ENCODE results near the gene CT47C1.
A peak's percentile ranks its signal among the peaks of the same experiment; 100 is the strongest.
"Not testable (repeated sequence)": the region's sequence is repeated elsewhere in the genome, so short reads cannot be mapped to it uniquely, and the experiment has no call there.

CT47C1 gene

DNA sequence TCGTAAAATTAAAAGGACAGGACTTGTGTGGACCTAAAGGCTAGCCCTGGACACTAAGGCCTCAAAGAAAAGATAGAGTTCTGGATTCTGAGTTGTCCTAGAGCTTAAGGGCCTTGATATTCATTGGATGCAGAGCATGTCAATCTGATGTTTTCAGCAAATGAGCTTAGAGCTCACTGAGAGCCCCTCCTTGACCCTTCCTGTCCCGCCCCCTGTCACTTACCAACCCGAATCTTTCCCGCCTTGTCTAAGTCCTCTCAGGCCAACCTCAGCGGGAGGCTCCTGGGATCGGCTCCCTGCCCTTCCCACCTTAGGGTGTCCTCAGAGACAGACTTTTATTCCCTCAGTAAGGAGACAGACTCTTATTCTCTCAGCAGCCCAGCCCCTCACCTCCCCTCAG, at the start of gene CT47C1:
Gene CT47C1 (plus strand): TSS at position 250 of the 400 bp plus-strand sequence. CDS start 233 bp downstream, outside the sequence.
- no peak for DNase-seq (ENCODE audit: low read depth in 2 of 2)

DNA sequence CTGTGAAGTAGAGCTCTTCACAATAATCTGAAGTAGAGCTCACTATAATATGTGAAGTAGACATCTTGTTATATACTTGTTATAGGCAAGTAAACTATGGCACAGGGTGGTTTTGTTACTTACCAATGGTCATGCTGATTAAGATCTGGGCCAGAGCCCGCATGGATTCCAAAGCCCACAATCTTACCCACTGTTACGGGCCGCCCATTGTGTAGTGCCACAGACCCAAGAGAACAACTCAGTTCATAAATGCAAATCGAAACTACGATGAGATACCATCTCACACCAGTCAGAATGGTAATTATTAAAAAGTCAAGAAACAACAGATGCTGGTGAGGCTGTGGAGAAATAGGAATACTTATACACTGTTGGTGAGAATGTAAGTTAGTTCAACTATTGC, 46.9 kb upstream of the CT47C1 start:
- no peak for DNase-seq (ENCODE audit: low read depth in 2 of 2)

- DNase-seq (ENCODE audit: low read depth in 2 of 2), result not testable (repeated sequence)
Measured at GRCh38 chrX:119026344-119026743, 46.4 kb upstream of the CT47C1 start.

- DNase-seq (ENCODE audit: low read depth in 2 of 2), result not testable (repeated sequence)
Measured at GRCh38 chrX:119027960-119028732, 44.6 kb upstream of the CT47C1 start.

- DNase-seq (ENCODE audit: low read depth in 2 of 2), result no peak
Measured at GRCh38 chrX:119028733-119029330, 44.0 kb upstream of the CT47C1 start.

GRCh38 chrX:119029656-119030055, 43.1 kb upstream of the CT47C1 start:
- not testable (repeated sequence) for DNase-seq (ENCODE audit: low read depth in 2 of 2)

GRCh38 chrX:119030990-119031389, 41.8 kb upstream of the CT47C1 start:
- DNase-seq (ENCODE audit: low read depth in 2 of 2), result no peak

GRCh38 chrX:119036107-119037029, 36.4 kb upstream of the CT47C1 start:
- DNase-seq (ENCODE audit: low read depth in 2 of 2), result no peak

DNA sequence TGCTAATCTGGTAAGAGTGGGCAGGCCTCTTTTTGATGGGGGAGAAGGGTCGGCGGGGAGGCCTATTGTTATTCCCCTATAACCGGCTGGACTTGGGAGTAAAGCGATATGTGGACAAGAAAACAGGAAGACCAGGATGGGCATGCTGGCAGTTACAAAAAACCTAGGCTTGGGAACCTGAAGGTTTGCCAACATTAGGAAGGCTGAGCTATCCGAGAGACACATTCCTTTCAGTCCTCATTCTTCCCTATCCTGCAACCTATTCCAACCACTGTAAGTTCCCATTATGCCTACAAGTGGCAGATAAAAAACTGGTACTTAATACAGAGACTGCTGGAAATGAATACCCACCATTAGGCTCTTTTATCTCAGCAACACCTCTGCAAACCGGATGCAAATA, 32.4 kb upstream of the CT47C1 start:
- no peak for DNase-seq (ENCODE audit: low read depth in 2 of 2)

- DNase-seq (ENCODE audit: low read depth in 2 of 2), result no peak
Measured at GRCh38 chrX:119041175-119041574, 31.6 kb upstream of the CT47C1 start.

GRCh38 chrX:119042040-119042439, 30.8 kb upstream of the CT47C1 start:
- DNase-seq (ENCODE audit: low read depth in 2 of 2), result no peak

DNA sequence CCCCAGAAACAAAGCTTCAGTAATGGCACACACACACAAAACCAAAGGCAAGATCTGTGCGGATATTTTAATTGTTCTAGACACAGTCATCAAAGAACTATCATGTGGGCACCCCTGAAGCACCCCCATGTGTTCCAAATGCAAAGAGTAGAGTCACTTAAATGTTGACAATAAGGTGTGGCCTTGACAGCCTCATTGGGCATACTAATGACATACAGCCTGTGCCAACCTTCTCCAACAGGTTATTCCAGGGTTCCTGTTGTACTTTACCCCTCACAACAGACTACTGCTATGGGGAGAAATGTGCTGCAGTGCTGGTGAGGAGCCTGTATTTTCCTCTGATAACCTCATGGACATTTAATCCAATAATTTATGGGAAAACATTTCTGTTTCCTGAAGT, 29.8 kb upstream of the CT47C1 start:
- DNase-seq (ENCODE audit: low read depth in 2 of 2), result no peak

GRCh38 chrX:119045884-119046283, 26.9 kb upstream of the CT47C1 start:
- no peak for DNase-seq (ENCODE audit: low read depth in 2 of 2)

GRCh38 chrX:119055687-119056086, 17.1 kb upstream of the CT47C1 start:
- no peak for DNase-seq (ENCODE audit: low read depth in 2 of 2)

DNA sequence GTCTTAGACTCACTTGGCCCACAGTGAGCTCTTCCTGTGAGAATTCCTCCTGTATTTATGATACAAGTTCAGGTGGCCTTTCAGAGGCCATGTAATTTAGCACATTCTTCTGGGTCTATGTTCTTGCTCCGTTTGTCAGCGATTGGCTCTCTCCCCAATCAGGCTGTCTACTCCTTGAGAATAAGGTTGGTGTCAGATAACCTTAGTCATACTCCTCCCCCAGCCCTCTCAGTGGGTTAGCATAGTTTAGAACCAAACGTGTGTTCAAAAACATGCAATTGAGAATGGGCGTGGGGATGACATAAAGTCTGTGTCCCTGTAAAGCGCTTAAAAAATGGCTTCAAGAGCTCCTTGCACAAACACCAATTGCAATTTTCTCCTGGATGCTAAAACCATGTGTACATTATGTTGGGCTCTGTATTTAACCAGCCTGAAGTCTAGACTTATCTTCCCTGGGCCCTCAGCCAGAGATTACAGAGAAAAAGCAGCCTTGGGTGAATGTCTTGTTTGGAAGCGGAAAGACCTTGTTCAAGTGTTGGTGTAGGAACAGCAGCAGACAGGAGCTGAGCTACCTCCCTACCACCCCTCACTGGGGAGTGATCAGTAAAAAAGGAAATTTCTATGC, 9.9 kb upstream of the CT47C1 start:
- DNase-seq (ENCODE audit: low read depth in 2 of 2), result no peak

DNA sequence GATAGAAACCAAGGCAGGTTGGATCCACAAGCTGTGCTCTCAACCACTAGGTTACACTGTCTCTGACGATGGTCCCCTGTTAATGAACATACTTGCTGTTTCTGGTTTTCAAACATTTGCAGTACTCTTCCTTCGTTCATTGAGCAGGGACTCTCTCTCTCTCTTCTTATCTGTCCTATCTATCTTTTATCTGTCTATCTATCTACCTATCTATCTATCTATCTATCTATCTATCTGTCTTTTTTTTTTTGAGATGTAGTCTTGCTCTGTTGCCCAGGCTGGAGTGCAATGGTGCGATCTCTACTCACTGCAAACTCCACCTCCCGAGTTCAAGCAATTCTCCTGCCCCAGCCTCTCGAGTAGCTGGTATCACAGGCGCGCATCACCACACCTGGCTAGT, 9.4 kb upstream of the CT47C1 start:
- no peak for DNase-seq (ENCODE audit: low read depth in 2 of 2)

- peak in 1 of 2 experiments; percentile 36 for DNase-seq (ENCODE audit: low read depth in 2 of 2)
Measured at GRCh38 chrX:119067023-119067739, 5.6 kb upstream of the CT47C1 start.

GRCh38 chrX:119069128-119069527, 3.7 kb upstream of the CT47C1 start:
- DNase-seq (ENCODE audit: low read depth in 2 of 2), result no peak

DNA sequence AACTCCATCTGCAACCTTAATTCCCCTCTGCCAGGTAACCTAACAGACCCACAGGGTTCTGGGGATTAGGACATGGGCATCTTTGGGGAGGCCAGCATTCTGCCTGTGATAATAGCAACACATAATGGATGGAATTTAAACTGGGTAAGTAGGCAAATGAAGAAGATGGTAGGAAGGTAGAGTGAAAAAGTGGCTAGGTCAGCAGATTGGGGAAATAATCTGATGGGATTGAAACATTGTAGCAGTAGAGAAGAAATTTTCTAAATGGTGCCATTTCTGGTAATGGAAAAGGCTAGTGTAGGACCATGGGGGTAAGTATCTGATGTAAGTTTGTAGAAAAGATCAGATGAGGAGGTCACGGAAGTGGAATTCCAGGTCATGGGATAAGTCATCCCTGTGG, 3.0 kb upstream of the CT47C1 start:
- DNase-seq (ENCODE audit: low read depth in 2 of 2), result no peak

GRCh38 chrX:119071381-119071780, 1.4 kb upstream of the CT47C1 start:
- DNase-seq (ENCODE audit: low read depth in 2 of 2), result no peak

DNA sequence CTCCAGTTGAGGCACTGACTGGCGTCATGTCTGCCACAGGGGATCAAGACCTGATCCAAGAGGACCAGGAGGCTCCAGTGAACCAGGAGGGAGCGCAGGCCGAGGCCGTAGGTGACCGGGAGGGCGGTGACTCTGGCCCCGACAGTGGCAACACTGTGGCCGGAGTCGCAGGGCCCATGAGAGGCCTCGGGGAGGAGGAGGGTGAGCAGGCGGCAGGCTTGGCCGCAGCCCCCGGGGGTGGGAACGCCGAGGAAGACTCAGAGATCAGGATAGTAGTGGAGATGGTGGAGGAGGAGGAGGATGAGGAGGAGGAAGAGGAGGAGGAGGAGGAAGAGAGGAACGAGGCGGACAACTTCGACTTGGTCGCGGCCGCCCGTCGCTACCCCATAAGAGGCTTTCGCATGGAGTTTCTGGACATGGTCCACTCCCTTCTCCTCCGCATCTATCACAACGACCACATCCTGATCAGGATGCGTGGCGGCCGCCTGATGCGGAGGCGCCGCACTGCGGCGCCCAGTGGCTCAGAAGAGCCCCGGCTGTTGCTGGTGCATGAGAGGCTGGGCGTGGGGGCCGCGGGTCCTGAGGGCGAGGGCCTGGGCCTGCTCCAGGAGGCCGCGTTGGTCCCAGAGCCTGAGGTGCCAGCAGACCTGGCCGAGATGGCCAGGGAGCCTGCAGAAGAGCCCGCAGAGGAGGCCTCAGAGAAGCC, 560 bp downstream of the CT47C1 start:
- no peak for DNase-seq (ENCODE audit: low read depth in 2 of 2)

All from stimulated activated CD4-positive, alpha-beta T cell treated with anti-CD3 and anti-CD28 coated beads, Interleukin-12 subunit alpha, Interleukin-12 subunit beta, amount 100 ng/mL, for 24 hours (primary cell).